B cell (primary cell): ENCODE data around the gene TP53BP1. TPM values are rescaled to one million over a fixed set of nuclear protein-coding genes. Genes with fewer than 3 reads are reported as not detected.

ENCODE experiments used
- ATAC-seq: fragments of 200-7000 bp; cut with Tn5 transposase; one replicate; pipeline ENCODE4 v1.10.0; 2021; ENCODE audit warnings: low read depth, mild to moderate bottlenecking, moderate number of reproducible peaks, moderate library complexity
- CTCF ChIA-PET: fragments of 350-600 bp; sonication (Branson Sonifier 250); formaldehyde crosslinking; loops from one replicate; lab custom pipeline; 2021; ENCODE audit warnings: antibody characterized with exemption, inconsistent platforms; lab: Charles Lee
- POLR2A ChIA-PET: fragments of 350-600 bp; sonication (Branson Sonifier 250); formaldehyde crosslinking; loops from one replicate; lab custom pipeline; 2021; ENCODE audit warnings: antibody characterized with exemption; lab: Charles Lee
- DNase-seq: peaks from one replicate; pipeline ENCODE4 v3.0.0; 2013
- H2AFZ ChIP-seq: 2 replicates; pipeline ENCODE4 v1.6.1; 2012; ENCODE audit warnings: mild to moderate bottlenecking, low read depth, low read length; ENCODE audit not compliant: insufficient read depth, poor library complexity, severe bottlenecking
- H3K27ac ChIP-seq, 2 donors: 1 replicate in 1 of 2; 2 replicates in 1 of 2; pipeline ENCODE4 v1.5.1; 2012 to 2013; ENCODE audit warnings: low read length in 2 of 2, mild to moderate bottlenecking in 2 of 2, moderate library complexity in 1 of 2
- H3K27me3 ChIP-seq, 4 experiments: fragments of 200-600 bp in 1 of 4; sonication (generic) in 1 of 4; replicated peaks in 1 of 4; 1 replicate in 2 of 4; 2 replicates in 2 of 4; pipeline versions ENCODE4 v1.6.1 to v1.7.0; 2013 to 2016; ENCODE audit warnings: low read length in 3 of 4, mild to moderate bottlenecking in 2 of 4, mixed read lengths in 1 of 4, moderate library complexity in 1 of 4; ENCODE audit not compliant: insufficient read depth in 4 of 4, control insufficient read depth in 3 of 4; ENCODE audit errors: control extremely low read depth in 1 of 4
- H3K36me3 ChIP-seq, 2 experiments: replicated peaks in 1 of 2; 1 replicate in 1 of 2; 2 replicates in 1 of 2; pipeline versions ENCODE4 v1.6.1 to v1.7.1; 2013; ENCODE audit warnings: low read length in 1 of 2; ENCODE audit not compliant: insufficient read depth in 2 of 2, control insufficient read depth in 1 of 2; ENCODE audit errors: control extremely low read depth in 1 of 2, extremely low read depth in 1 of 2
- H3K4me1 ChIP-seq, 2 donors: fragments of 200-600 bp in 1 of 2; sonication (generic) in 1 of 2; 1 replicate in 1 of 2; 2 replicates in 1 of 2; pipeline versions ENCODE4 v1.5.1 to v1.6.1; 2013 to 2017; ENCODE audit warnings: low read length in 2 of 2; ENCODE audit not compliant: control insufficient read depth in 2 of 2, insufficient read depth in 2 of 2
- H3K4me2 ChIP-seq: replicated peaks from 2 replicates; pipeline ENCODE3; 2012; ENCODE audit warnings: mild to moderate bottlenecking, low read depth, low read length; ENCODE audit not compliant: poor library complexity, severe bottlenecking
- H3K4me3 ChIP-seq, 5 experiments: fragments of 200-600 bp in 1 of 5; sonication (generic) in 1 of 5; 1 replicate in 3 of 5; 2 replicates in 2 of 5; pipeline versions ENCODE4 v1.5.1 to v1.7.0; 2011 to 2016; ENCODE audit warnings: low read length in 4 of 5, mild to moderate bottlenecking in 4 of 5, low read depth in 2 of 5, control low read depth in 1 of 5, moderate library complexity in 1 of 5; ENCODE audit not compliant: insufficient read depth in 1 of 5; ENCODE audit errors: control extremely low read depth in 1 of 5, extremely low read depth in 1 of 5
- H3K79me2 ChIP-seq: fragments of 200-600 bp; sonication (generic); one replicate; pipeline ENCODE4 v1.6.0; 2016; ENCODE audit warnings: low read length; ENCODE audit not compliant: control insufficient read depth, insufficient read depth
- H3K9ac ChIP-seq: fragments of 200-600 bp; sonication (generic); 2 replicates; pipeline ENCODE4 v1.6.1; 2017; ENCODE audit warnings: mild to moderate bottlenecking, low read length, moderate library complexity
- H3K9me3 ChIP-seq, 3 donors: one replicate each; pipeline versions ENCODE4 v1.6.1 to v1.7.1; 2013; ENCODE audit warnings: low read length in 2 of 3; ENCODE audit not compliant: control insufficient read depth in 2 of 3, insufficient read depth in 1 of 3; ENCODE audit errors: control extremely low read depth in 1 of 3
- H4K20me1 ChIP-seq: 2 replicates; pipeline ENCODE4 v1.6.0; 2012; ENCODE audit warnings: mild to moderate bottlenecking, low read length; ENCODE audit not compliant: insufficient read depth, control insufficient read depth, poor library complexity, severe bottlenecking
- H3K27ac Mint-ChIP-seq: one replicate; pipeline ENCODE4 v1.8.0; 2021; ENCODE audit warnings: mixed read lengths
- H3K27me3 Mint-ChIP-seq: one replicate; pipeline ENCODE4 v1.8.0; 2021; ENCODE audit warnings: mixed read lengths
- H3K4me1 Mint-ChIP-seq: one replicate; pipeline ENCODE4 v1.8.0; 2021; ENCODE audit warnings: mixed read lengths
- H3K4me3 Mint-ChIP-seq: one replicate; pipeline ENCODE4 v1.8.0; 2021; ENCODE audit warnings: mixed read lengths
- H3K9me3 Mint-ChIP-seq: one replicate; pipeline ENCODE4 v1.8.0; 2022; ENCODE audit warnings: mixed read lengths; ENCODE audit not compliant: insufficient read depth
- CTCF ChIP-seq: fragments of 200-600 bp; IDR thresholded peaks from one replicate; pipeline ENCODE4 v1.8.0; 2022; ENCODE audit warnings: antibody characterized with exemption, mild to moderate bottlenecking
- EZH2 ChIP-seq: IDR thresholded peaks from 2 replicates; pipeline ENCODE4 v1.6.1; 2012; ENCODE audit warnings: borderline replicate concordance, low read depth, mild to moderate bottlenecking, moderate library complexity, low read length; ENCODE audit not compliant: insufficient read depth, poor library complexity, severe bottlenecking
- WGBS: methylation state at CpG from one replicate; pipeline ENCODE4 v1.1.5; 2013; ENCODE audit warnings: missing lambda C conversion rate; ENCODE audit not compliant: insufficient coverage; 5-methylcytosine and 5-hydroxymethylcytosine counted together
- intact Hi-C: fragments of 100-400 bp; cut with micrococcal nuclease; formaldehyde crosslinking; loops from one replicate; pipeline ENCODE4 v1.10.0; 2022
- polyA plus RNA-seq: library from polyadenylated mRNA; depleted of rRNA; stranded (reverse); fragments of >200 nt; gene quantifications from 2 replicates; pipeline ENCODE4 v1.2.3, GENCODE V29; 2012
- total RNA-seq, 2 donors: library from RNA; stranded (reverse); fragments of 120-200 nt in 1 of 2; gene quantifications; 1 replicate in 1 of 2; 2 replicates in 1 of 2; pipeline versions ENCODE4 v1.2.3 to v1.2.4, GENCODE V29; 2013 to 2022

The TP53BP1 gene
- total and polyA plus RNA-seq, 2 donors (not counting 1 experiment from before 2014, with no cell fraction given): 13.1 to 70.5 TPM

GRCh38 chr15:43522247-43522646 is 29.3 kb upstream of the TP53BP1 start:
- Histone ChIP-seq H3K4me1 (peaks cover 15 to 18% of the 10 kb centered on the region in 2 donors), H3K9me3 (peaks cover 0 to 4% (median 0%) of the 10 kb centered on the region in 3 donors), H3K79me2 (no peaks in the 10 kb centered on the region), H3K27me3 (peaks cover 0 to 23% (median 10%) of the 10 kb centered on the region in 4 experiments), H3K27ac (no peak overlapping the region), H3K36me3 (no peaks in the 10 kb centered on the region), H4K20me1 (no peaks in the 10 kb centered on the region), H3K9ac (no peak overlapping the region), H3K4me2 (no peak overlapping the region), H3K4me3 (no peak overlapping the region), H2AFZ (no peak overlapping the region)
- no peak overlapping the region for H3K4me3 Mint-ChIP-seq
- no peak for ATAC-seq
- ChIA-PET POLR2A (interaction anchor here (0.7 kb wide), 1 partner anchor 725 kb away, joined by 8 read pairs; no protein-coding TSS in a partner anchor), CTCF (interaction anchor here (2.1 kb wide), 1 partner anchor 8 kb away, joined by 9 read pairs; no protein-coding TSS in a partner anchor)
- intact Hi-C loops: no loop called here
- peaks cover 21% of the 10 kb centered on the region for H3K4me1 Mint-ChIP-seq
- H3K9me3 Mint-ChIP-seq: no peaks in the 10 kb centered on the region
- DNase-seq: no peak
- peaks cover 25% of the 10 kb centered on the region for H3K27me3 Mint-ChIP-seq
- no peak overlapping the region for H3K27ac Mint-ChIP-seq
- 92% methylated on average over 9 of the region's 9 CpGs for WGBS
- TF ChIP-seq CTCF (no peak), EZH2 (no peak)

GRCh38 chr15:43521419-43521818 is 28.5 kb upstream of the TP53BP1 start:
- ChIA-PET CTCF (no interaction called here), POLR2A (no interaction called here)
- 98% methylated on average over 11 of the region's 11 CpGs for WGBS
- Mint-ChIP-seq H3K27ac (no peak overlapping the region), H3K9me3 (no peaks in the 10 kb centered on the region), H3K4me3 (no peak overlapping the region), H3K4me1 (peaks cover 22% of the 10 kb centered on the region), H3K27me3 (peaks cover 32% of the 10 kb centered on the region)
- TF ChIP-seq EZH2: no peak
- no peak for TF ChIP-seq CTCF
- Histone ChIP-seq H3K36me3 (no peaks in the 10 kb centered on the region), H3K9me3 (peaks cover 0 to 4% (median 0%) of the 10 kb centered on the region in 3 donors), H3K4me2 (no peak overlapping the region), H3K79me2 (no peaks in the 10 kb centered on the region), H3K9ac (no peak overlapping the region), H3K27me3 (peaks cover 0 to 30% (median 17%) of the 10 kb centered on the region in 4 experiments), H3K4me3 (no peak overlapping the region), H4K20me1 (no peaks in the 10 kb centered on the region), H3K27ac (no peak overlapping the region), H2AFZ (no peak overlapping the region), H3K4me1 (peaks cover 21% of the 10 kb centered on the region in 2 donors)
- ATAC-seq (no peak), DNase-seq (no peak)
- intact Hi-C loops: no loop called here
